ENCODE data around the gene XYLT1.

Gene XYLT1

GRCh38 chr16:17391715-17392114 is 79.0 kb downstream of the XYLT1 start:
- in situ Hi-C loops (cut with HindIII; ENCODE audit: low pct_ligation_motif_present, low sequenced_read_pairs), result no loop called here
- Histone ChIP-seq H3K27ac (no peak overlapping the region), H3K27me3 (replicated peaks) (no peaks in the 10 kb centered on the region), H3K36me3 (replicated peaks) (no peaks in the 10 kb centered on the region), H3K4me3 (ENCODE audit: low read depth, low read length) (no peak overlapping the region)
- no peak for DNase-seq
- TF ChIP-seq CTCF (IDR thresholded peaks at IDR 0.05; ENCODE audit: low read depth, low read length, missing control alignments), result no peak

GRCh38 chr16:17389384-17389783 is 81.4 kb downstream of the XYLT1 start:
- Histone ChIP-seq H3K27me3 (replicated peaks) (no peaks in the 10 kb centered on the region), H3K27ac (no peak overlapping the region), H3K4me3 (ENCODE audit: low read depth, low read length) (no peak overlapping the region), H3K36me3 (replicated peaks) (no peaks in the 10 kb centered on the region)
- in situ Hi-C loops (cut with HindIII; ENCODE audit: low pct_ligation_motif_present, low sequenced_read_pairs), result no loop called here
- TF ChIP-seq CTCF (IDR thresholded peaks at IDR 0.05; ENCODE audit: low read depth, low read length, missing control alignments), result no peak
- no peak for DNase-seq

- in situ Hi-C loops (cut with HindIII; ENCODE audit: low pct_ligation_motif_present, low sequenced_read_pairs), result no loop called here
- H3K36me3 ChIP-seq (replicated peaks), result no peaks in the 10 kb centered on the region
- H3K4me3 ChIP-seq (ENCODE audit: low read depth, low read length), result no peak overlapping the region
- DNase-seq, result no peak
- no peaks in the 10 kb centered on the region for H3K27me3 ChIP-seq (replicated peaks)
- no peak for TF ChIP-seq CTCF (IDR thresholded peaks at IDR 0.05; ENCODE audit: low read depth, low read length, missing control alignments)
- no peak overlapping the region for H3K27ac ChIP-seq
These were observed 83.5 kb downstream of the XYLT1 start for GRCh38 chr16:17387256-17387655.

- no peak for DNase-seq
- no peak for TF ChIP-seq CTCF (IDR thresholded peaks at IDR 0.05; ENCODE audit: low read depth, low read length, missing control alignments)
- Histone ChIP-seq H3K27me3 (replicated peaks) (no peaks in the 10 kb centered on the region), H3K36me3 (replicated peaks) (no peaks in the 10 kb centered on the region), H3K27ac (no peak overlapping the region), H3K4me3 (ENCODE audit: low read depth, low read length) (no peak overlapping the region)
- in situ Hi-C loops (cut with HindIII; ENCODE audit: low pct_ligation_motif_present, low sequenced_read_pairs), result no loop called here
These were observed 84.5 kb downstream of the XYLT1 start for GRCh38 chr16:17386229-17386628.

- H3K4me3 ChIP-seq (ENCODE audit: low read depth, low read length), result no peak overlapping the region
- no peaks in the 10 kb centered on the region for H3K36me3 ChIP-seq (replicated peaks)
- DNase-seq, result no peak
- TF ChIP-seq CTCF (IDR thresholded peaks at IDR 0.05; ENCODE audit: low read depth, low read length, missing control alignments), result no peak
- in situ Hi-C loops (cut with HindIII; ENCODE audit: low pct_ligation_motif_present, low sequenced_read_pairs), result no loop called here
- no peaks in the 10 kb centered on the region for H3K27me3 ChIP-seq (replicated peaks)
- no peak overlapping the region for H3K27ac ChIP-seq
These were observed 86.3 kb downstream of the XYLT1 start for GRCh38 chr16:17384471-17384870.

Measured in brain microvascular endothelial cell (primary cell).